NCI-H146 treated with DMSO at 0.1 percent for 48 hours (cell line): Measurements from ENCODE around the gene CHMP6.

Source experiments
- DNase-seq: peaks from one replicate; lab custom pipeline; 2025; ENCODE audit not compliant: unreplicated experiment; lab: John Stamatoyannopoulos, UW

The CHMP6 gene

DNA sequence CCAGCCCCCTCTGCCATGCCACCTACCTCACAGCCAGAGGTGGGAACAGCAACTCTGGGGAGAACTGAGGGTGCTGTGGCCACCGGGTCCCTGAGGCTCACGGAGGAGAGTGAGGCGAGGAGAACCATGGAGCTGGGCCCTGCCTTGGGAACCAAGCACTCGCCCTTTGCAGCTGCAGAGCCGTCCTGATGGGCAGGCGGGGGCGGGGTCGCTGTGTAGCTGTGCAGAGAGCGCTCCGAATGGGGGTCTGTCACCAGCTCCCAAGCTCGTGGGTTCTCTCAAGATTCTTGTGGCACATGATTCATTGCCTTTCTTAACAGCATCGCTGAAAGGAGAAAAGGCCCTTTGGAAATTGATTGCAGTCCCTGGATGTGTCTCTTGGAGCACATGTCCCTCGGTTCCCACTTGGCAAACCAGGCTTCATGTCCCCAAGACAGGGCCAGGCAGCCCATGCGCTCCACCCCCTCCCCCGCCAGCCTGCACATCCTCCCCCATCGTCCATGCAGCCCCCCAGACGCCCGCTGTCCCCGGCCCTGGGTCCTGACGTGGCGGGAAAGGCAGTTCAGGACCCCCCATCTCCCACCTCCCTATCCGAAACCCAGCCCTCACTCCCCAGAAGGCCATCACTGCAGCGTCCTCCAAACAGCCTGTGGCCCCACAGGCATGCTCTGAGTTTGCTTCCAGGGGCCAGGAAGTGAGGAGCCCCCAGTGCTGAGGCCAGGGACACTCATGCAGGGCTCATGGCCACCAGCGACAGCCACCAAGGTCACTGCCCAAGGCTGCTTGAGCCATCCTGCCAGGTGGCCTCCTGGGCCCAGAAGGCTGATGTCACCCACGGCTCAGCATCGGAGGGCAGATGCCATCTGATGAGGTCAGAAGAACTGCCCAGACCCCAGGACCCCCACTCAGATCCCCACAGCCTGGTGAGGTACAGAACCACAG, 20.6 kb upstream of the CHMP6 start:
- DNase-seq: no peak

DNA sequence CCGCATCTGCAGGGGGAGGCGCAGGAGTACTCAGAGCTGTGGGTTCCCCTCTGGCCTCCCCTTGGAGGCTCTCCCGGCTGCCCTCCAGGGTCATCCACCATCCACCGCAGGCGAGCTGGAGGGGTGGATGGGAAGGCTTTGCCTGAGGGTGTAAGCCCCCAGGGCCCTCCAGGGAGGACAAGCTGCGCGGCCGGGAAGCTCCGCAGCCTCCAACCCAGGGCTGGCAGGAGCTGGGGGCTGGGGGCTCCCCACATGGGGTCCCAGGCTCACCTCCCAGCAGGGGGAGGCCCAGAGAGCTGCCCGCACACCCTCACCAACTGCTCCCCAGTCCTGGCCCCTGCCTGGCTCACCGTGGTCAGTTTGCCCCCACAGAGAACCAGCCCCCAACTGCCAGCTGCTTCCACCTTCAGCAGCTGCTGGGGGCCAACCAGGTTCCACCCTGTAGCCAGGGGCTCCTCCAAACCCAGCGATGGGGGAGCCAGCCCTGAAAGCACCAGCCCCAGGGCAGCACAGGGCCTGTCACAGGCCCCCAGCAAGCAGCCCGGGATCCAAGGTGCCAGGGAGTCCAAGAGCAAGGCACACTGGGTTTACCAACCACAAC, 19.8 kb upstream of the CHMP6 start:
- DNase-seq: no peak

DNA sequence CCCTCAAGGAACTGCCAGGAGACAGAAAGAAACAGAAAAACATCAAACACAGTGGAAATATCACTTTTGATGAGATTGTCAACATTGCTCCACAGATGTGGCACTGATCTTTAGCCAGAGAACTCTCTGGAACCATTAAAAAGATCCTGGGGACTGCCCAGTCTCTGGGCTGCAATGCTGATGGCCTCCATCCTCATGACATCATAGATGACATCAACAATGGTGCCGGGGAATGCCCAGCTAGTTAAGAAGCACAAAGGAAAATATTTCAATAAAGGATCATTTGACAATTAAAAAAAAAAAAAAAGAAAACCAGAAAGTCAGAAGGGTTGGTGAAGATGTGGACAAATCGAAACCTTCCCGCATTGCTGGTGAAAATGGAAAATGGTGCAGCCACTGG, 14.9 kb upstream of the CHMP6 start:
- no peak for DNase-seq

DNA sequence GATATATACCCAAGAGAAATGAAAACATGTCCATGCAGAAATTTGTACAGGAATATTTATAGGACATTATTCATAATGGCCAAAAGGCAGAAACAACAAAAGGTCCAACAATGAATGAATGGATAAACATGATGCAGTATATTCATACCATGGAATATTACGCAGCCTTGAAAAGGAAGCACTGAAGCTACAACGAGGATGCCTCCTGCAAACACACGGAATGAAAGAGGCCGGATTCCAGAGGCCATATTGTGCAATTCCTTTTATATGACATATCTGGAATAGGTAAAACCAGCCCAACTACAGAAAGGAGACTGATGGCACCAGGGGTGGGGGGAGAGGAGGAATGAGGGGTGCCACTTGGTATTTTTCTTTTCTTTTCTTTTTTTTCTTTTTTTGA, 14.5 kb upstream of the CHMP6 start:
- no peak for DNase-seq

DNA sequence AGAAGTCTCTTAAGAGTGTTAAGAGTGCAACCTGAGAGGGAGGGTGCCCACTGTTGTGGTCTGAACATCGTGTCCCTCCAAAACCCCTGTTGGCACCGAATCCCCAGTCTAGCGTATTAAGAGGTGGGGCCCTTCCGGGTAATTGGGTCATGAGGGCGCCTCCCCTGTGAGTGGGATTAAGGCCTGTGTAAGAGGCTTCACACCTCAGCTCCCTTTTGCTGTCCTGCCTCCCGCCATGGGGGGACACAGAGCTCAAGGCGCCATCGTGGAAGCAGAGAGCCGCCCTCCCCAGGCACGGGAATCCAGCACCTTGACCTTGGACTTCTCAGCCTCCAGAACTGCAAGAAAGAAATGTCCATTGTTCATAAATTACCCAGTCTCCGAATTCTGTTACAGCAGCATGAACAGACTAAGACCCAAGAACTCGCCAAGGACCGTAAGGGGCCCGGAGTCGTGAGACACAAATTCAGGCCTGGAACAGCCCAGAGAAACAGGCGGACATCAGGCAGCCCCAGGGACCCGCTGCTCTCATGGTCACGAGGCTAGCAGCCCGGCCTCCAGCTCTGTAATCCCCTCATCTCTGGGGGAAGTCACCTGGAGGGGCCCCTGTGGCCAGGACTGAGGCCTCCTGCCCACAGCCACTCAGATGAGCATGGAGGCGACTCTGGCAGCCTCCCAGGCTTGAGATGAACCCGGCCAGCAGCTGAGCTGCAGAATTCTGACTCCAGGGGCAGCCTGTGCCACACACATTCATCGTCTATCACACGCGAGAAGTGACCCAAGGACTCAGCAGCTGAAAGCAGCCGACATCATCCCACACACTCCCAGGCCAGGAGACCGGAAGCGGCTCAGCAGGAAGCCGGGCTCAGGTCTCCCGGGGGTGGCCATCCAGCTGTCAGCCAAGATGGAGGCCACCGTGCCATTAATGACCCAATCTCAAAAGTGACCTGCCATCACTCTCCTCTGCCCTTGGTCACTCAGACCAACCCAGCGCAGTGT, 12.8 kb upstream of the CHMP6 start:
- DNase-seq: no peak

DNA sequence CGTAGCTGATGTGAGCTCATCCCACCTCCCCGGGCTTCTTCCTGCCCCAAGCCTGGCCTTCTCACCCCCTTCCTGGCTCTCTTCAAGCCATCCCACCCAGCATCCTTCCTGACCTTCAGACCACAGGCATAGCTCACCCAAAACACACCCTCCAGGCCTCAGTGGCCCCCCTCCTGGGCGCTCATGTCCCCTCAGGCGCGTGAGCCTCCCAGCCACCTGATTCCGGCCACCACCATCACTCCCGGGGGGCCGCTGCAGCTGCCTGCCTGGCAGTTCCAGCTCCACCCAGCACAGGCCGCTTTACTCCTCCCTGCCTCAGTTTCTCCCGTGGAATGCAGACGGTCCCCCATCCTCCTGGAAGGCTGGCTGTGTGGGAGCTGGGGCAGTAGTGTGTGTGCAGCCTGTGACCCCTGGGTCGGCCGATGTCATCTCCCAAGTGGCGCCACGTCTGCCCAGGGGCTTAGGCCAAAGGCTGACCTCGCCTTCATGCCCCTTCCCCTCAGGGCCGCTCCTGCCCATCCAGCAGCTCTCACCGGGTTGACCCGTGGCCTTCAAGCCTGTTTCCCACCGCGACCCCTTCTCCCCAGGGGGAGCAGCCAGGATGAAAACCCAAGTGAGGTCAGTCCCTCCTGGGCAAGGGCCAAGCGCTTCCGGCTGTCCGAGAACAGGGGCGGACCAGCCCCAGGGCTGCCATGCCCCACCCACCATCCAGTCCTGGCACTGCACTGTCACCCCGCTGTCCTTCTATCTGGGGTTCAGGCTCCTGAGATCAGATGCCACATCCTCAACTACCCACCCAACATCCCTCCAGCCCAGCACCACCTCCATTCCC, 11.9 kb upstream of the CHMP6 start:
- DNase-seq: no peak

DNA sequence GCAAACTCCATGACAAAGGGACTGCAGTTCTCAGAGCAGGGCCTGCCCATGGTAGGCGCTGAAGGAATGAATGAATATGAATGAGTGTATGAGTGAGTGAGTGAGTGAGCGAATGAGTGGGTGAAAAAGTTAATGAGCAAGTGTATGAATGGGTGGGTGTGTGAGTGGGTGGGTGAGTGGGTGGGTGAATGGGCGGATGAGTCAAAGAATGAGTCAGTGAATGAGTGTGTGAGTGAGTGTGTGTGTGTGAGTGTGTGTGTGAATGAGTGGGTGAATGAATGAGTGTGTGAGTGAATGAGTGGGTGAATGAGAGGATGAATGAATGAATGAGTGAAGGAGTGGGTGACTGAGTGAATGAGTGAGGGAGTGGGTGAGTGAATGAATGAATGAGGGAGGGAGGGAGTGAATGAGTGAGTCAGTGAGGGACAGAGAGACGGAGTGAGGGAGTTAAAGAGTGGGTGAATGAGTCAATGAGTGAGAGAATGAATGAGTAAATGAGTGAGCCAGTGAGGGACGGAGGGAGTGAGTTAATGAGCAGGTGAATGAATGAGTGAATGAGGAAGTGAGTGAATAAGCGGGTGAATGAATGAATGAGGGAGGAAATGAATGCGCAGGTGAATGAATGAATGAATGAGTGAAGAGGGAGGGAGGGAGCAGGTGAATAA, 11.1 kb upstream of the CHMP6 start:
- no peak for DNase-seq

DNA sequence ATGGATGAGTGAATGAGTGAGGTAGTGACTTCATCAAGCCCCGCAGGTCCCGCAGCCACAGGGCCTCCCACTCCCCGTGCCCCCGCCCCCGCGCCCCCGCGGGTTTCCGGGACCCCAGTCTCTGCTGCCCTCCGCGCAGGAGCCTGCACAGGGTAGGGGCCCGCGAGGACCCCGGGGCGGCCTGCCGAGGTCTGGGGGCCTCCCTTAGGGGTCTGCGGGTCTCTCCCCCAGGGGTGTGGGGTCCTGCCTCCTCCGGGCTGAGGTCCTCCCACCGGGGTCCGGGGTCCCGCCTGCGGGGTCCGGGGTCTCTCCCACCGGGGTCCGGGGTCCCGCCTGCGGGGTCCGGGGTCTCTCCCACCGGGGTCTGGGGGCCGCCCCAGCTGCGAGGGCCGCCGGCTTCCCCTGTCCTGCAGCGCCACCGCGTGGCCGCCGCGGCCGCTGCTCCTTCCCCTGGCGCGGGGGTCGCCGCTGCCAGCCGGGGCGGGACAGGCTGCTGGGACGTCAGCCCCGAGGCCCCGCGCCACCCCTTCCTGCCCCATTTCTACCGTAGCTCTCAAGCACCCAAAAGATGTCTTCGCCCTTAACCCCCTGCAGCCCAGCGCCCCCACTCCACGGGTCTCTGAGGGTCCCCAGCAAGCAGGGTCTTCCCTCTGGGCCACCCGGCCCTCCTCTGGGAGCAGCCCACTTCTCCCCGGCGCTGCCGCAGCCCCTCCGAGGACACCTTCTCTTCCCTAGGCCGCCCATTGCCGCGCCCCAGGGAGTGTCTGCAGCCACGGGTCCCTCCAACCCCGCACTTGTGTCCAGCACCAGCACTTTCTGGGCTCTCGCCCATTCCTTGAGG, 10.4 kb upstream of the CHMP6 start:
- no peak for DNase-seq

DNA sequence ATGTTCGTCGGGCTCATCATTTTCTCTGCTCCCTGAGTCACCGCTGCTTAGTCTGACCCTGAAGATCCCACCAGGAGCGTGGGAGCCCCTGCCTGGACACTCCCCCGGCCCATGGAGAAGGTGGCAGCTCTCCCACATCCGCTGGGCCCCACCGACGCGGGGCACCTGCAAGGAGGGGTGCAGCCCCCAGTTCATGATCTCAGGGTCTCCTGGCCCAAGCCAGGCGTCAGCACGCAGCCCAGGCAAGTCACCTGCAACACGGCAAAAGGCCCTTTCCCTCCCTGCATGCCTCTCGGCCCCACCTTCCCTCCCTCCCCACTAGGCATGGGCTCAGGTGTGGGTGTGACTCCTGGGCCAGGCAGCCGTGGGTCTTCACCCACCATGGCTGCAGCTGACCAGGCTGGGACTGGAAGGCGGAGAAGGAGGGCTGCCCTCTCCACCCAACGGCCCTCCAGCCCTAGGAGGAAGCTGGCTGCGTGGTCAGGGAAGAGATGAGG, 9.7 kb upstream of the CHMP6 start:
- DNase-seq: no peak

DNA sequence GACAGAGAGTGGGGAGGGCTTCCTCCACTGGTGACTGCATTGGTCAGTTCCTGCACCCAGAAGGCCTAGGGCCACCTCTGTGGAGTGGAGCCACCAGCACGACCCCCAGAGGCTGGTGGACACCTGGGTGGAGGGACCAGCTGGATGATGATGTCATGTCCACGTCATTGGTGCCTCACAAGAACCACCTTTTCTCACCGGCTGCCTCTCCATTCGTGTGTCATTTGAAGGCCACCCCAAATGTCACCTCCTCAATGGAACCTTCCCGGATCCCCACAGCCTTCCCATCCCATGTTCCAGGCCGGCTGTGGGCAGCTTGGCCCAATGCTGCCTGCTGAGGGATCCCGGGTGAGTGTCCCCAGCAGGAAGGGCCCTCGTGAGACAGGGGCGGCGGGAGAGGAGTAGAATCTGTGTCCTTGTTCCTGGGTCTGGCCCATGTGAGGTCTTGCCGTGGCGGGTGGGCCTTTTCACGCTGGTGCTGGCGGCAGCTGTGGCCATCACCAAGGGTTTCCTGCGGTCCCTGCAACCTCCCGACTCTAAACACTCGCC, 9.1 kb upstream of the CHMP6 start:
- DNase-seq: no peak

DNA sequence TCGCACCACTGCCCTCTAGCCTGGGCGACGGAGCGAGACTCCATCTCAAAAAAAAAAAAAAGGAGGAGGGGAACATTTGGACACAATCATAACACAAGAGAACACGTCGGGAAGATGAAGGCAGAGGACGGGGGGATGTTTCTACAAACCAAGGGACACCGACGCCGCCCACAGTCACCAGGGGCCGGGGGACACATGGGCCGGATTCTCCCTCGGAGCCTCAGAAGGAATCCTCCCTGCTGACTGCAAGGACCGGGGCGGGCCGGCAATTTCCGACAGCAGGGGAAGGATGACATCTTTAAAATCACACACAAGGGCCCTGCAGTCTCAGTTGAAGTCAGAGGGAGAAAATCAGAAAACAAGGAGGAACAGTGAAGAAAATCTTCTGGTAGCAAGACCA, 8.1 kb upstream of the CHMP6 start:
- no peak for DNase-seq

DNA sequence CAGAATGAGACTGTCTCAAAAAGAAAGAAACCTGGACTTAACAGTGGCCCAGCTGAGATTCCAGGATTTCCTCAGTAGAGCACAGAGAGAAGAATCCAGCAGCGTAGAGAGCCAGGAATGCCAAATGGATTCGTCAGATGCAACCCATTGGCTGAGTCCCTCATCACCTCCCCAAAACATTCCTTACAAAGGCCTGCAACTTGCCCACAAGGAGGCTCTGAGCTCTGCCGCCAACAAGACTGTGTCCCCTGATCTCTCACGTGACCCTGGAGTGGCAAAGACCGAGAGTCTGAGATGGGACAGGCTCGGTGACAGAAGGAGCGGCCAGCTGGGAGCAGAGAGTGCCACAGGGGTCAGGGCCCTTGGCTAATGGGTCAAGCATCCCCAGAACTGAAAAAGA, 6.9 kb upstream of the CHMP6 start:
- DNase-seq: no peak

DNA sequence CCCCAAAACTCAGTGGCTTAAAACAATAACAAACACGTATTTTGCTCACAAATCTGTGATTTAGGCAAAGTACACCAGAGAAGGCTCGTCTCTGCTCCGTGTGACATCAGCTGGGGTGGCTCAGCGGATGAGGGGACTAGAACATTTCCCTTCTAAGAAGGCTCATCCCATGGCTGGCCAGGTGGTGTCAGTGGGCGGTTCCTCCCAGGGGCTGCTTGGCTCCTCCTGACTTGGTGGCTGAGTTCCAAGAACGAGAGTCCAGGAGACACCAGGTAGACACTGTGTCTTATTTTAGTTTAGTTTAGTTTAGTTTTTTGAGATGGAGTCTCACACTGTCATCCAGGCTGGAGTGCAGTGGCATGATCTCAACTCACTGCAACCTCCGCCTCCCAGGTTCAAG, 5.6 kb upstream of the CHMP6 start:
- no peak for DNase-seq

DNA sequence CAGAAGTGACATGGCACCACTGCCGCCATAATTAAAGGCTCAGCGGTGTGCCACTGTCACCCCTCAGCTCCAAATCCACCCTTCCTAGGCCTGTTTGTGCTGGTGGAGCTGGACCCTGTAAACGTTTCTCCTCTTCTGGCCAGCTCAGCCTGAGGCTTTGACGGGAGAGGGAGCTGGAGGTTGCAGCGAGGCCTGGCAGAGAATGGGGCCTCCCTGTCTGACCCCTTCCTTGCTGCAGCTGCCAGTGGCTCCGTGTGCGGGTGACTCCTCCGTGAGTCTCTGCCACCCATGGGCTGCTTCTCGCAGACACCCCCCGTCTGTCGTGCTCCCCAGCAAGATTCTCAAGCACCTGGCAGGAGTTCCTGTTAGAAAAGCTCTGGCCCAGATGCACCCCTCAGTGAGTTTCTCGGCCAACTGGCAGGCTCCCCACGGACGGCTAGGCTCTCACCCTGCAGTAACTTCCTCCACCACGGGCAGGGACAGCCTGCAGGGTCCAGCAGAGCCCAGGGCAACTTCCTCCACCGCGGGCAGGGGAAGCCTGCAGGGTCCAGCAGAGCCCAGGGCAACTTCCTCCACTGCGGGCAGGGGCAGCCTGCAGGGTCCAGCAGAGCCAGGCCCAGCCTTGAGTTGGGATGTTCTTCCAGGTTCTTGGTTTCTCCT, 4.7 kb upstream of the CHMP6 start:
- DNase-seq: no peak

DNA sequence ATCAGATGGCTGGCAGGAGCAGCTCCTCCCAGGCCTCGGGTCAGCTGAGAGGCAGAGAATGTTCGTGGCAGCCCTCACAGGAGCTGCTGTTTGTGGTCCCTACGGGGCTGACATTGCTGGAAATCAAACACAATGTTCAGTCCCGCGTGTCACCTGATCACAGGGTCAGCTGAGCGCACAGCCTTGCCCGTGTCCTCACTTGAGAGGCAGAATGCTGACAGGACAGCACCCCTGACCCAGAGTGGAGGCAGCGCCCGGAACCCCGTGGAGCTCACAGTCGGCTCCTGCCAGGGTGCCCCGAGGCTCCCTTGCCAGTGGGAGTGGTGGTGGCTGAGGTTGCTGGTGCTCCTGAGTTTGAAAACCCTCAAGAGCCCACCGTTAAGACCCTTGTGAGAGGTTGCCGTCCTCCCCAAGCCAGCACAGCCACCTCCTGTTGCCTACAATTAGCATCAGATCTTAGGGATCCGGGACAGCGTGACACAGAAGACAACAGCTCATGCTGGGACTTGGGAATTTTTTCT, 3.6 kb upstream of the CHMP6 start:
- DNase-seq: no peak

DNA sequence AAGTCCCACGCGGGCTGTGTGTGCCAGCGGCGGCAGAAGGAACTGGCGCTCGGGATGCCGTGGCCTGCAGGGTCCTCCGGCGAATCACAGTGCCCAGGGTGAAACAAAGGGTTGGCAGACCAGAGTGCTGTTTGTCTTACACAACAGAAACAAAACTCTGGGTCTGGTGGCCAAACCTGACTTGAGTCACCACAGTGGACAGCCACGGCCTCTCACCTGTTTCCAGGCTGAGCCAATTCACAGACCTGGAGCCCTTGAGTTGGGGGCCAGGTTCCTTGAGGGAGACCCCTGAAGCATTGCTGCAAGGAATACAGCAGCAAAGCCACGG, 2.1 kb upstream of the CHMP6 start:
- DNase-seq: no peak

DNA sequence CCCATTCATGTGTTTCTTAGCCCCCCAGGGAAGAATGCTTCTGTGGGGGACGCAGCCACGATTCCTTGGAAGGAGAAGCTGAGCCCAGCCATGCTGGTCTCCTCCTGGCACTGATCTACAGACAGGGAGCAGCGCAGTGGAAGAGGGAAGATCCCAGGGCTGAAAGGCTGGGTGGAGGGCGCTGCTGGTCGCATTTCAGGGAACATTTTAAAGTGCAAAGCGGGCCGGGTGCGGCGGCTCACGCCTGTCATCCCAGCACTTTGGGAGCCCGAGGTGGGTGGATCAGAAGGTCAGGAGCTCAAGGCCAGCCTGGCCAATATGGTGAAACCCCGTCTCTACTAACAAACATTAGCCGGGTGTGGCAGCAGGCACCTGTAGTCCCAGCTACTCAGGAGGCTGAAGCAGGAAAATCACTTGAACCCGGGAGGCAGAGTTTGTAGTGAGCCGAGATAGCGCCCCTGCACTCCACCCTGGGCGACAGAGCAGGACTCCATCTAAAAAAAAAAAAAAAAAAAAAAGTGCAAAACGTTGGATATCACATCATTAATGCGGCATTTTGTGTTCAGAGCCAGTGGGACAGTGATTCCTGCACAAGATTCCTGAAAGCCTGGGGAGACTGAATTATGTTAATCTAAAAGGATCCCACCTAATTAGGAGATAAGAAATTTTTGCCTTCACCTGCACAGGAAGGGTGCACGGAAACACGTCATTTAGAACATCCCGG, 558 bp upstream of the CHMP6 start:
- no peak for DNase-seq
